AG08396 (cell line): ENCODE measurements around the gene TOMM40L.

Experiments
- DNase-seq: peaks from one replicate; pipeline ENCODE4 v3.0.0; 2012; ENCODE audit warnings: low spot score, mixed read lengths

The TOMM40L gene

GRCh38 chr1:161225534-161226319 is at the start of gene TOMM40L:
Gene TOMM40L, plus strand, starts transcription at chr1:161226060. Its CDS starts 430 bp downstream, at chr1:161226490.
- peak; percentile 94 for DNase-seq

- DNase-seq, result no peak
Measured at GRCh38 chr1:161176468-161177111, 49.3 kb upstream of the TOMM40L start.

GRCh38 chr1:161177112-161177935 is 48.5 kb upstream of the TOMM40L start, which contains the start of gene B4GALT3:
Gene B4GALT3, minus strand, starts transcription at chr1:161177507. Its CDS starts 1,447 bp downstream, at chr1:161176060.
- DNase-seq, result peak; percentile 96

DNA sequence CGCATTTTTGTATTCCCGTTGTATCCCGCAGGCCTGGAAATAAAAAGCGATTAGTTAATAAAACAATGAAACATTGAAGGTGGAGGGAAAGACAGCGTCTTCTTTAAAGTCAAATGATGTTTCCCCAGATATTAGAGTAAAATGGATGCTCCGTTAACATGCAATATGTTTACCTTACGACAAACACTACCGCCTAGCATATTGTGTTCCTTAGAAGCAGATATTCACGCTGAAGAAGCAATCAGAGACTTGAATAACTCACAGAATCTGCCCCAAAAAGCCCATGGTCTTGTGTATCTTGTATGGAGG is 48.0 kb upstream of the TOMM40L start:
- no peak for DNase-seq

DNA sequence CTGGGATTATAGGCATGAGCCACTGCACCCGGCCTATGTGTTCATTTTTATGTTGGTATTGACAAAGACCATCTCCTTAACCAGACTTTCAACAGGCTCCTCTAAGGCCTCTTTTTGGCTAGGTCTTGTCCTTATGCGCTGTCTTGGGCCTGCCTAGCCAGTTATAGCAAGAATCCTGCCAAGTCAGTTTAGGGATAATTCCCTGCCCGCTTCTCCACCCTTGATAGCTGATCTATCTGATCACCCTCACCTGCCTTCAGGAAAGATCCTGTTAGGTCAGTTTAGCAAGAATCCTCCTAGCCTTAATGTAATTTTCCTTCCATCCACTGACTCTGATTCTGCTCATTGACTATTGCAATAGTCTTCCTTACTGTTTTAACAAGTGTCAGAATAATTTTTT is 46.2 kb upstream of the TOMM40L start:
- DNase-seq, result no peak

DNA sequence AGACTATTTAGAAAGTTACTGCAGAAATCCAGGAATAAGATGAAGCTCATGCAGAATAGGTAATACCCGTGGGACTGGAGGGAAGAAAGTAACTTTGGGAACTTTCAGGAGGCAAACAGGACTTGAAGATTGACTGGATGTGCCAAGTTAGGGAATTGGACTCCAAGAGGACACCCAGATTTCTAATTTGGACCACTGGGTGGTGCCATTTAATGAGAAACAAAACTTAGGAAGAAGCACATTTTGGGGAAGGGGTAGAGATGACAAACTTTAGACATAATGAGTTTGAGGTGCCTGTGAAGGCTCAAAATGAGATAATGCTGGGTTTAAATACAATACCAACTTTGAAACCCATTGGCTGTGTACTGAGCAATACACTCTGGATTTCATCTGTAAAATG is 45.2 kb upstream of the TOMM40L start:
- DNase-seq, result no peak

DNA sequence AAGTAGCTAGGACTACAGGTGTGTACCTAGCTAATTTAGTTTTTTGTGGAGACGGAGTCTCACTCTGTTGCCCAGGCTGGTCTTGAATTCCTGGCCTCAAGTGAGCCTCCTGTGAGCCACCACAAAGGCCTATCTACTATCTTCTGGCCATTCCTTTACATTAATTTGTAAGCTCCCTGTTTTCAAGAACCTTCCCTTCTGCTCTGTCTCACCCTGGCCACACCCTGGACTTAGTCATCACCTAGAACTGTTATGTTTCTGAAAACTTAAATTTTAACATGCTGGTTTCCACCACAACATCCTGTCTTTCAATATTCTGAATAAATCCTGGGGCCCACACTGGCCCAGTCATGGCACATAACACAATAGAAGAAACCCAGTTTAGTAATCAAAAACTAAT is 43.6 kb upstream of the TOMM40L start:
- DNase-seq, result peak; percentile 48

DNA sequence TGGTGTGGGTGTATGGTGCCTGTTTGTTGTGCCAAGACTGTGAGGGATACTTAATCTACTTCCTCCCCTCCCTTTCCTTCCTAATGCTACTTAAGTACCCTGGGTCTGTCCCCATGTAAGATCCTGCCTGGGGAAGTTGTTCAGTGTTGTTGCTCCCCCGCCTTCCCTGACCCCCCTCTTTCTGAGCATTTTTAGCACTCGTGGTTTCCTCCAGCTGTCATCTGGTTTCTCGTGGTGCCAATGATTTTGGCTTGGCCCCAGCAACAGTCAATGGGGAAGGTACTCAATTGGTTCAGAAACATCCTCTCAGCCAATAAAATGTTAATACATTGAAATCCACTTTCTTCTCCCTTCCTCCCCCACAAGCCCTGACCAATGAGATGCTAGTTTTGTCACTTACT is 40.6 kb upstream of the TOMM40L start:
- peak; percentile 80 for DNase-seq

DNA sequence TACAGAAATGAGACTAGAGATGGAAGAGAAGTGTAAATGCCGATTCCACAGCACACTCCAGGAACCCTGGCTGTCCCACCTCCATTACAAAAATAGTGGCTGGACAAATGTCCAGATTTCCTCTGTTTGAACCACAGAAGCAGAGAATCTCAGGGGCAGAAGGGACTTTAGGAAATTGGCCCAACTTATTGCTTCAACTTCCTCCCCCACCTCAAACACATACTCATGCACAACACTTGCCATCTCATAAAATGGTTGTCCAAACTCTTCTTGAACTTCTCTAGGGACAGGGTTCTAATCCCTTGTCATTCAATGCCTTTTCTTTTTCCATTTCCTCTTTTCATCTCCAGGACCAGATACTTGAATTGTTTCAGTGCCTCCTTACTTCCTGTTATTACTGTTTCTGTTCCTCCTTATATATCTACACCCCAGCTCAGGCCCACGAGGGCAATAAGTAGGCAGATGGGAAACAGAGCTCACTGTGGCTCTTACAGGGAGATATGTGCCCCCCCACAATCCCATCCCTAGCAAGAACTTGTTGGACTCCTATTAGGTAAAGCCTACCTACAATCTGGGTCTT is 40.0 kb upstream of the TOMM40L start:
- DNase-seq, result no peak

DNA sequence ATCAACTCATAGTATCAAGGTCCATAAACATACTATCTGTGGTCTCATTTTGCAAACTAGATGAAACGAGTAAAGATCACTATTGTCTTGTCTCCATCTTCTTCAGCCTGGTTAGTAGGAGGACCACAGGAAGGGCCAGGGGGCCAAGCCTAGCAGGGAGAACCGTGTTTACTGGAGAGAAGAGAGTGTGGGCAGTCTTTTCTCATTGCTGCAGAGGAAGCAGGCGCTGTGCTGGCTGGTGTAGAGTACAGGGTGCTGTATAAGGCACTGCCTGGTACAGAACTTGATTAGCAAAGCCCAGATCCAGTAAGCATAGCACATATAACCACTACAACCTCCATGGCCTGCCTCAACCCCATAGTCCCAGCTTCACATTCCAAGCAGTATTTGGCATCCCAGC is 38.5 kb upstream of the TOMM40L start:
- DNase-seq, result no peak

DNA sequence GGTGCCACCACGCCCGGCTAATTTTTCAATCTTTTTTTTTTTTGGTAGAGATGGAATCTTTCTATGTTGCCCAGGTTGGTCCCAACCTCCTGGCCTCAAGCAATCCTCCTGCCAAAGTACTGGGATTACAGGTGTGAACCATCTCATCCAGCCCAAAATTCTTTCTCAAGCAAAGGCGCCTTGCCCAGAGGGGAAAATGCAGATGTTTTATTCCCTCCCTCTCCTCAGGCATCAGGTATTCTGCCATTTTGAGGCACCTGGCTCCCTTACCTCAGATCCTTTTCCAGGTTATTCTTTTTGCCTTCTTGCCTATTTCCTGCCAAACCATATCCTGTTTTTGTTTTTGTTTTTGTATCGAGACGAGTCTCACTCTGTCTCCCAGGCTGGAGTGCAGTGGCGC is 37.5 kb upstream of the TOMM40L start:
- no peak for DNase-seq

GRCh38 chr1:161189036-161189435 is 36.8 kb upstream of the TOMM40L start:
- DNase-seq, result no peak

GRCh38 chr1:161190962-161191521 is 34.8 kb upstream of the TOMM40L start:
- no peak for DNase-seq

GRCh38 chr1:161191971-161192370 is 33.9 kb upstream of the TOMM40L start:
- DNase-seq, result no peak

GRCh38 chr1:161192476-161193465 is 33.1 kb upstream of the TOMM40L start:
- DNase-seq, result peak; percentile 82

- no peak for DNase-seq
Measured at GRCh38 chr1:161193561-161194235, 32.2 kb upstream of the TOMM40L start.

DNA sequence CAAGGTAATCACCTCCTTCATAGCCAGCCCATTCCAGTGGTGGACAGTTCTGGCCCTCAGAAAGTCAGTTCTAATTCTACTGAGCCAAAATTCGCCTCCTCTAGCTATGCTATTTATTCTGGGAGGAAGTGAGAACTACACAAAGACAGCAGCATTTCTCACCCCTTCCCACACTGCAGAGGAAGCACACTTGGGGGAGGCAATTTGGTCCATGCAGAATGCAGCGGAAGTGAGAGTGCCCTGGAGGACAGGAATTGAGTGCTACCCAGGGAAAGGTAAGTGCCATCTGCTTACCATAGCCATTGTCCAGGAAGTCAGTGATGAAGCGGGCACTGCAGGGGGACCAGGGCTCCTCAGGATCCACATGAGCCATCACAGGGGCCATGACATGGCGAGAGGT is 30.7 kb upstream of the TOMM40L start:
- no peak for DNase-seq

- DNase-seq, result no peak
Measured at GRCh38 chr1:161196111-161196510, 29.7 kb upstream of the TOMM40L start.

GRCh38 chr1:161196521-161197451 is 29.1 kb upstream of the TOMM40L start:
- peak; percentile 57 for DNase-seq
